Measurements from ENCODE around the gene CRYBG1.
"Not testable (repeated sequence)": the region's sequence is repeated elsewhere in the genome, so short reads cannot be mapped to it uniquely, and the experiment has no call there.

CRYBG1 gene

GRCh38 chr6:106557837-106558236 is 197.3 kb downstream of the CRYBG1 start:
- DNase-seq, result no peak

GRCh38 chr6:106558364-106558763 is 197.8 kb downstream of the CRYBG1 start:
- DNase-seq, result no peak

DNA sequence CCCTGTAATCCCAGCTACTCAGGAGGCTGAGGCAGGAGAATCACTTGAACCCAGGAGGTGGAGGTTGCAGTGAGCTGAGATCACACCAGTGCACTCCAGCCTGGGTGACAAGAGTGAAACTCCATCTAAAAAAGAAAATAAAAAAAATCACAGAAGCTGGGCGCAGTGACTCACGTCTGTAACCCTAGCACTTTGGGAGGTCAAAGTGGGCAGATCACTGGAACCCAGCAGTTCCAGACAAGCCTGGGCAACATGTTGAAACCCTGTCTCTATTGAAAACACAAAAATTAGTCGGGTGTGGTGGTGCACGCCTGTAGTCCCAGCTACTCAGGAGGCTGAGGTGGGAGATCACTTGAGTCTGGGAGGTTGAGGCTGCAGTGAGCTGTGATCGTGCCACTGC is 199.1 kb downstream of the CRYBG1 start:
- DNase-seq, result not testable (repeated sequence)

DNA sequence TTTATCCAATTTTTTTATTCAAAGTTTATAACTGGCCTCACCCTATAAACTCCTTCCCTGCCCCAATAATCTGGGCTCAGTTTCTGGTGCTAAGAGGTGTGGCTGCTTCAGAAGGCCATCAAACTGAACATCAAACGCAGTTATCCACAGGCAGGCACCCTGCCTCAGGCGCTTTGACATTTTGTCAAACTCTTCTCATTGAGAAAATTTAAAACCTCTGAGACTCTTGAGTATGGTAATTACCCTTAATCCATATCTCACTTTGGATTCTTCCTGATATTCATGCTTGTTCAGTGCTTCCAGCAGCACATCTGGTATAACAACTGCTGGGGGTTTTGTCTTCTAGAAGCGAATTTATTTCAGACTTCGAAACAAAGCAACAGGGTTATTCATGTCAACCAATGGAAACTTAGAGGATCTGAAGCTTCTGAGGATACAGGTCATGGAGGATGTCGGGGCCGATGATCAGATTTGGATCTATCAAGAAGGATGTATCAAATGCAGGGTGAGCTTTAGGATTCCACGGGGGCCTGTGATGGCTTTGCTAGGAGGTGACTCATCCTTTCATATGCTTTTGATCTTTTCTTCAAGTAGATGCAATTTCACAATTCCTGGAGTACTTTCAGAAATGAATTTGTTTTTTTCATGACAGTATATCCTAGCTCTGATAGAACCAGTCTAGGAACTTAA is 200.6 kb downstream of the CRYBG1 start:
- DNase-seq, result peak; percentile 65

DNA sequence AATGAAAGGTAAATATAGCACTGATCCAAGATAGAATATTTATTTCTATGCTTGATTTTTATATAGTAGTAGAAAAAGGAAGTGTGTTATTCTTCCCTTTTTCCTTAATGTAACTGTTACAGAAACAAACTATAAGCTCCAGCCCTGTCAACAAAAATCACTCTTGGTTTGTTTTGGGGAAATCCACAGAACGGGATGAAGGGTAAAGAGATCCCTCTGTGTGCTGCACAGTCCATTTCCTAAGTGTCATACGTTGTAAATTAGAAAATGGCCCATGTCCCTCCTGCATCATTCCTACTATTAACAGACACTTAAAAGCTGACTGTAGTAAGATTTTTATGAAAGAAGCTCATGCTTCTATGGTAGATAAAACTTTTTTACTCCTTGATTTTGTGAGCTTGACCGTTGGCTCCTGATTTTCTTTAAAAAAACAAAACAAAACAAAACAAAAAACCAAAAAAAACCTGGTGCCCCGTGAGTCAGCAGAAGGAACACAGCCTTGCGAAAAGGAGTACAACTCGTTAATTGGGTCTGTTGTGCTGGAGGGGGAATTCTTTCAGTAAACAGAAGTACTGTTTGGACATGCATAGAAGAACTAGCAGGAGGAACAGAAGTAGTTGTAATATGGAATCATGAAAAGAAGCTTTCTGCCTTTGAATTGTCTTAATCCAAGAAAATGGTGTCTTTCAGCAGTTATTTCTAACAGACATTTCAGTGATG is 201.3 kb downstream of the CRYBG1 start:
- DNase-seq, result no peak

DNA sequence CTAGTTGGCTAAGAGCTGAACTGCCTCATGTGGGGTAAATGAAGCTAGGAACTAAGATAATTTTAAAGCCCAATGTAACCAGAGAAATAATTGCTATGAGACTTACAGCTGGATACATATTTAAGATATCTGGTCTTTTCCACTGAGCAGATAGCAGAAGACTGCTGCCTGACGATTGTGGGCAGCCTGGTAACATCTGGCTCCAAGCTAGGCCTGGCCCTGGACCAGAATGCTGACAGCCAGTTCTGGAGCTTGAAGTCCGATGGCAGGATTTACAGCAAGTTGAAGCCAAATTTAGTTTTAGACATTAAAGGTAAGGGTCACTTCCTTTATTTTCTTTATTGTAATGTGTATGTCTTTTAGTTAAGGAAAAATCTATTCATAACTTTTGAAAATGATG is 203.1 kb downstream of the CRYBG1 start:
- no peak for DNase-seq

GRCh38 chr6:106564476-106564875 is 204.0 kb downstream of the CRYBG1 start:
- no peak for DNase-seq

GRCh38 chr6:106568530-106568929 is 208.0 kb downstream of the CRYBG1 start:
- no peak for DNase-seq

DNA sequence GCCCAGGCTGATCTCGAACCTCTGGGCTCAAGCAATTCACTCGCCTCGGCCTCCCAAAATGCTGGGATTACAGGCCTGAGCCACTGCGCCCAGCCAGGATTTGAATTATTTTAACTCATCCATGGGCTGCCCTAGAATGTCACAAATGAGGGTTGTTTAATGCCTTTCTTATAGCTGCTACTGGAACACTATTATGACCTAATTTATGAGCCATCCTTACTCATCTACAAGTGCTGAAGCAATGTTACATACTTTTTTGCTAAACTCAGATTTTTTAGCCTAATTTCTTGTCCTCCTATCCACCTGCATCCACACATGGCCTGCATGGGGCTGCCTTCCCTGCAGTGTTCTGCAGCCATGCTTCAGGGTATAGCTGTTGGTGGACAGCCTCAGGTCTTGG is 208.9 kb downstream of the CRYBG1 start:
- DNase-seq, result no peak

DNA sequence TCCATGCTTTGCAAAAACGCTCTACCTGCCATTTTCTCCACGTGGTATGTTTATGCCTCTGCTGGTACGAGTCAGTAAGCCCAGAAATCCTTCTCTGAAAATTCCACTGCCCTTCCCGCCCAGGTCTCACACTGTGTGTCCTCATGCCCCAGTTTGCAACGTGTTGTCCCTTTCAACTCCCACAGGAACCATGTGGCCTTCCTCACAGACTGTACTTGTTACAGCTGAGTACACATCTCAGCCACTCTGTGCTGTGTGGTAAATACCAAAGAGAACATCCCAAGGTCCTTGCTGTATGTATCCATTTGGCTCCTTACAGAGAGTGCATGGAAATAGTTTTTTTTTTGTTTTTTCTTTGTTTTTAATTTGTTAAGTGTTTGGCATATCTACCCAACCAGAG is 211.9 kb downstream of the CRYBG1 start:
- no peak for DNase-seq

- DNase-seq, result no peak
Observed at GRCh38 chr6:106572875-106573585, 212.5 kb downstream of the CRYBG1 start.

GRCh38 chr6:106574741-106575458 is 214.4 kb downstream of the CRYBG1 start:
- peak; percentile 62 for DNase-seq

DNA sequence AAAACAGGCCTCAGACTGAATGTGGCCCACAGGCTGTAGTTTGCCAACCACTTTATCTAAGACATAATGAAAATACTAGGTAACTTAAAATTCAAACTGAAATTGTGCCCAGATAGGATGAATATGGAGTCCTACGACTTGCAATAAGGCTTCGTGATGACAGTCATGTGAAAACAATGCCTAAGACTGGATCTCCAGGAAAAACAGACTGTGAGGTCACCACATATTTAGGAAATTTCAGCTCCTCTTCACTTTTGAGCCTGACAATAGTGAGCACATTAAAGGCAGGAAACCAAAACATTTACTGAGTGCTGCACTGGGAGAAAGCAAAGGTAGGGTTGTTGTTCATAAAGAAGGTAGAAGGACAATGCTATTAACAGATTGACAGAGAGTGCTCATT is 218.8 kb downstream of the CRYBG1 start:
- DNase-seq, result no peak

- DNase-seq, result no peak
Observed at GRCh38 chr6:106581468-106581867, 221.0 kb downstream of the CRYBG1 start.

DNA sequence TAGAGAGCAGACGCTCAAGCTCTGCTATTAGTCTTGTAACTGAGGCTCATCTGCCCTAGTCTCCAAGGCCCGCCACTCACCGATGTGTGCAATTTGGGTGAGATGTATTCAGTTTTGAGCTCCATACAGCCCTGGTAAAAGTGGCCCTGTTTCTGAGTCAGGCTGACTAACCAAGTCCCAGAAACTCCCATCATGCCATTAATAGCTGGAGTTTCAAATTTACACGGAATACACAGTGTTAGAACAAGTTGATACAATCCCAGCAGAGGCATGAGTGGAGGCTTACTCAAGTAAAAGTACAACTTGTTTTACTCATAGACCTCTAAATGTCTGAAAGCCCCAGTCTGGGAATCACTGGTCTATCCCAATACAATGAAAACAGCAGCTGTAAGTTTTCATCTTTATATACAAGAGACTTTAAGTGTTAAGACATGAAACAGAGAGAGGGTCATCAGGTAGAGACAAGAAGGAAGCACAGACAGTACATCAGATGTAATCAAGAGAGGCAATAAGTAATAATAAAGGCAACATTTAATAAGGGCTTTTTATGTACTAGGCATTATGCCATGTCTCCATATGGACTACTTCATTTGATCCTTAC is 226.4 kb downstream of the CRYBG1 start:
- no peak for DNase-seq

- not testable (repeated sequence) for DNase-seq
Observed at GRCh38 chr6:106588937-106589336, 228.4 kb downstream of the CRYBG1 start.

- peak; percentile 79 for DNase-seq
Observed at GRCh38 chr6:106591111-106591825, 230.8 kb downstream of the CRYBG1 start.

GRCh38 chr6:106599440-106599839 is 238.9 kb downstream of the CRYBG1 start:
- no peak for DNase-seq

DNA sequence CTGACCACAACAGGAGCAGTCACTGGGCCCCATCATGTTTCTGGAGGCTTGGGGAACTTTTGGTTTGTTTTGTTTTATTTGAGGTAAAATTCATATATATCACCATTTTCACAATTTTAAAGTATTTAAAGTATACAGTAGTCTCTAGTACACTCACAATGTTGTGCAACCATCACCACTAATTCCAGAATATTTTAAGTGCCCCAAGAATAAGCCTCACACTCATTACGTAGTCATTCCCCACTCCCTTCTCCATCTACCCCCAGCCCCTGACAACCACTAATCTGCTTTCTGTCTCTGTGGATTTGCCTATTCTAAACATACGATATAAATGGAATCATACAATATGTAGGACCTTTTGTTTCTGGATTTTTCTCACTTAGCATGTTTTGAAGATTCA is 239.8 kb downstream of the CRYBG1 start:
- peak; percentile 49 for DNase-seq

DNA sequence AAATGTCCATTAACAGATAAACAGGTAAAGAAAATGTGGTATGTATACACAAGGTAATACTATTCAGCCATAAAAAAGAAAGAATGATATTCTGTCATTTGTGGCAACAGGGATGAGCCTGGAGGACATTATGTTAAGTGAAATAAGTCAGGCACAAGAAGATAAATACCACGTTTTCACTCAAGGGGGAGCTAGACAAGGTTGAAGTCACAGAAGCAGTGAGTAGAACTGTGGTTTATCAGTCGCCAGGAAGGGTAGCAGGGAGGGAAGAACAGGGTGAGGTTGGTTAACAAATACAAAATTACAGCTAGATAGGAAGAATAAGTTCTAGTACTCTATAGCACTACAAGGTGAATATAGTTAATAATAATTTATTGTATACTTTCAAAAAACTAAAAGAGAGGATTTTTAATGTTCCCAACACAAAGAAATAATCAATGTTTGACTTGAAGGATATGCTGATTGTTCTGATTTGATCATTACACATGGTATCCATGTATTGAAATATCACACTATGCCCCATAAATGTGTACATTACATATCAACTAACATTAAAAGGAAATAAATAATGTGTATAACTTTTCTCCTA is 247.7 kb downstream of the CRYBG1 start:
- DNase-seq, result peak; percentile 46

- no peak for DNase-seq
Observed at GRCh38 chr6:106609699-106610098, 249.2 kb downstream of the CRYBG1 start.

- no peak for DNase-seq
Observed at GRCh38 chr6:106611030-106611429, 250.5 kb downstream of the CRYBG1 start.

All from fibroblast of skin of right quadriceps (primary cell).